ENCODE data around the gene GPC5. TPM values are rescaled to one million over a fixed set of nuclear protein-coding genes. Genes with fewer than 3 reads are reported as not detected.

GPC5 gene
- total RNA-seq, 1 experiment from 2014 or later = 0.15 TPM

- Histone ChIP-seq H3K27ac (ENCODE audit: insufficient read length, low read depth, low read length) (no peak overlapping the region), H3K23ac (ENCODE audit: insufficient read length, low read depth, low read length) (no peak overlapping the region), H3K4me1 (ENCODE audit: insufficient read depth, low read length) (no peaks in the 10 kb centered on the region), H3K79me2 (ENCODE audit: insufficient read depth, low read length) (no peaks in the 10 kb centered on the region), H4K91ac (ENCODE audit: insufficient read length, low read depth, low read length) (no peak overlapping the region), H2BK120ac (ENCODE audit: low read depth, low read length, poor library complexity, severe bottlenecking) (no peak overlapping the region), H4K20me1 (ENCODE audit: control insufficient read depth, insufficient read depth, insufficient read length) (no peaks in the 10 kb centered on the region), H2BK20ac (ENCODE audit: low read depth, low read length, poor library complexity, severe bottlenecking) (no peak overlapping the region), H3K79me1 (ENCODE audit: insufficient read depth, low read depth, low read length, poor library complexity, severe bottlenecking) (no peaks in the 10 kb centered on the region), H3K4me2 (ENCODE audit: insufficient read depth, insufficient read length, low read length) (no peak overlapping the region), H2AFZ (ENCODE audit: low read length) (no peak overlapping the region), H4K8ac (replicated peaks; ENCODE audit: insufficient read length, low read depth, low read length) (no peak overlapping the region), H3K9ac (ENCODE audit: extremely low read depth, insufficient read length, low read length) (no peak overlapping the region), H2AK5ac (ENCODE audit: insufficient read length, low read length) (no peak overlapping the region), H4K5ac (ENCODE audit: insufficient read length, low read depth, low read length) (no peak overlapping the region), H2BK12ac (ENCODE audit: insufficient read length, low read depth, low read length) (no peak overlapping the region), H3K23me2 (ENCODE audit: insufficient read length, low read depth, low read length, poor library complexity, severe bottlenecking) (no peaks in the 10 kb centered on the region), H3K9me3 (ENCODE audit: control insufficient read depth, low read depth, low read length) (no peaks in the 10 kb centered on the region), H2BK15ac (ENCODE audit: low read depth, low read length) (no peak overlapping the region), H3T11ph (ENCODE audit: low read length) (no peak overlapping the region), H2BK5ac (ENCODE audit: insufficient read length, low read length) (no peak overlapping the region), H3K27me3 (ENCODE audit: insufficient read depth, low read length) (no peaks in the 10 kb centered on the region), H3K4ac (ENCODE audit: low read depth, low read length) (no peak overlapping the region), H3K14ac (ENCODE audit: insufficient read depth, low read length) (no peak overlapping the region), H3K56ac (ENCODE audit: insufficient read length, low read depth, low read length) (no peak overlapping the region), H3K18ac (ENCODE audit: insufficient read length, low read depth, low read length) (no peak overlapping the region)
- Mint-ChIP-seq H3K27me3 (ENCODE audit: low read depth) (no peaks in the 10 kb centered on the region), H3K4me3 (no peak overlapping the region), H3K36me3 (ENCODE audit: insufficient read depth in 1 of 3, low read depth in 3 of 3) (no peaks in the 10 kb centered on the region), H3K27ac (no peak overlapping the region), H3K9me3 (no peaks in the 10 kb centered on the region), H3K4me1 (no peaks in the 10 kb centered on the region; a peak in 1 of 4 replicates)
- WGBS (ENCODE audit: extremely low coverage, insufficient read length, low lambda C conversion rate) = no CpG with 5 or more reads among the region's 3 CpGs
- no peak for TF ChIP-seq CTCF (conservative IDR thresholded peaks at IDR 0.05)
- DNase-seq = no peak
These were observed 1224.5 kb downstream of the GPC5 start for GRCh38 chr13:92622905-92623304.

Measured in H9 (cell line).